Measurements from ENCODE around the gene MYOM3.
"Not testable (repeated sequence)": the region's sequence is repeated elsewhere in the genome, so short reads cannot be mapped to it uniquely, and the experiment has no call there.

MYOM3 gene

GRCh38 chr1:24043345-24044032, 68.4 kb downstream of the MYOM3 start:
- DNase-seq (ENCODE audit: insufficient read length, low spot score) = no peak
- peak; percentile 54 for FAIRE-seq
- TF ChIP-seq POU2F2 (IDR thresholded peaks at IDR 0.05; ENCODE audit: low read depth, low read length) (no peak), TAF1 (IDR thresholded peaks at IDR 0.05; ENCODE audit: low read depth, low read length) (no peak), SPI1 (IDR thresholded peaks at IDR 0.05; ENCODE audit: low read depth, low read length) (no peak), PAX5 (IDR thresholded peaks at IDR 0.05; ENCODE audit: insufficient read depth, low read length, severe bottlenecking) (no peak)

GRCh38 chr1:24042315-24042714, 69.6 kb downstream of the MYOM3 start:
- DNase-seq (ENCODE audit: insufficient read length, low spot score) (no peak), FAIRE-seq (no peak)
- TF ChIP-seq SPI1 (IDR thresholded peaks at IDR 0.05; ENCODE audit: low read depth, low read length) (no peak), POLR2A (IDR thresholded peaks at IDR 0.05; ENCODE audit: low read depth, low read length) (no peak), TAF1 (IDR thresholded peaks at IDR 0.05; ENCODE audit: low read depth, low read length) (no peak), POLR2AphosphoS5 (IDR thresholded peaks at IDR 0.05; ENCODE audit: low read depth, low read length) (no peak), PAX5 (IDR thresholded peaks at IDR 0.05; ENCODE audit: insufficient read depth, low read length, severe bottlenecking) (no peak), POU2F2 (IDR thresholded peaks at IDR 0.05; ENCODE audit: low read depth, low read length) (no peak)

GRCh38 chr1:24036088-24036487, 75.8 kb downstream of the MYOM3 start:
- DNase-seq (ENCODE audit: insufficient read length, low spot score) = no peak
- no peak for TF ChIP-seq POU2F2 (IDR thresholded peaks at IDR 0.05; ENCODE audit: low read depth, low read length)
- no peak for FAIRE-seq

- no peak for TF ChIP-seq POU2F2 (IDR thresholded peaks at IDR 0.05; ENCODE audit: low read depth, low read length)
- TF ChIP-seq POLR2A (IDR thresholded peaks at IDR 0.05; ENCODE audit: low read depth, low read length) = no peak
- no peak for TF ChIP-seq POLR2AphosphoS5 (IDR thresholded peaks at IDR 0.05; ENCODE audit: low read depth, low read length)
- no peak for TF ChIP-seq TAF1 (IDR thresholded peaks at IDR 0.05; ENCODE audit: low read depth, low read length)
- TF ChIP-seq PAX5 (IDR thresholded peaks at IDR 0.05; ENCODE audit: insufficient read depth, low read length, severe bottlenecking) = no peak
- no peak for TF ChIP-seq SPI1 (IDR thresholded peaks at IDR 0.05; ENCODE audit: low read depth, low read length)
- DNase-seq (ENCODE audit: insufficient read length, low spot score) (no peak), FAIRE-seq (no peak)
These were observed 79.0 kb downstream of the MYOM3 start for GRCh38 chr1:24032981-24033380.

GRCh38 chr1:24030976-24031516, 80.9 kb downstream of the MYOM3 start:
- DNase-seq (ENCODE audit: insufficient read length, low spot score); FAIRE-seq: not testable (repeated sequence)

- peak; percentile 26 for FAIRE-seq
- no peak for TF ChIP-seq SPI1 (IDR thresholded peaks at IDR 0.05; ENCODE audit: low read depth, low read length)
- no peak for TF ChIP-seq POLR2A (IDR thresholded peaks at IDR 0.05; ENCODE audit: low read depth, low read length)
- TF ChIP-seq TAF1 (IDR thresholded peaks at IDR 0.05; ENCODE audit: low read depth, low read length) = no peak
- TF ChIP-seq PAX5 (IDR thresholded peaks at IDR 0.05; ENCODE audit: insufficient read depth, low read length, severe bottlenecking) = no peak
- TF ChIP-seq POLR2AphosphoS5 (IDR thresholded peaks at IDR 0.05; ENCODE audit: low read depth, low read length) = no peak
- no peak for TF ChIP-seq POU2F2 (IDR thresholded peaks at IDR 0.05; ENCODE audit: low read depth, low read length)
- no peak for DNase-seq (ENCODE audit: insufficient read length, low spot score)
These were observed 84.0 kb downstream of the MYOM3 start for GRCh38 chr1:24027838-24028468.

GRCh38 chr1:24022581-24023361, 89.2 kb downstream of the MYOM3 start:
- TF ChIP-seq TAF1 (IDR thresholded peaks at IDR 0.05; ENCODE audit: low read depth, low read length) (no peak), PAX5 (IDR thresholded peaks at IDR 0.05; ENCODE audit: insufficient read depth, low read length, severe bottlenecking) (no peak), POLR2AphosphoS5 (IDR thresholded peaks at IDR 0.05; ENCODE audit: low read depth, low read length) (no peak), SPI1 (IDR thresholded peaks at IDR 0.05; ENCODE audit: low read depth, low read length) (no peak), POU2F2 (IDR thresholded peaks at IDR 0.05; ENCODE audit: low read depth, low read length) (no peak), POLR2A (IDR thresholded peaks at IDR 0.05; ENCODE audit: low read depth, low read length) (no peak)
- no peak for DNase-seq (ENCODE audit: insufficient read length, low spot score)
- FAIRE-seq = no peak

GRCh38 chr1:24021403-24022266, 90.3 kb downstream of the MYOM3 start:
- FAIRE-seq (no peak), DNase-seq (ENCODE audit: insufficient read length, low spot score) (no peak)
- no peak for TF ChIP-seq TAF1 (IDR thresholded peaks at IDR 0.05; ENCODE audit: low read depth, low read length)
- no peak for TF ChIP-seq POU2F2 (IDR thresholded peaks at IDR 0.05; ENCODE audit: low read depth, low read length)
- TF ChIP-seq PAX5 (IDR thresholded peaks at IDR 0.05; ENCODE audit: insufficient read depth, low read length, severe bottlenecking) = no peak
- no peak for TF ChIP-seq POLR2A (IDR thresholded peaks at IDR 0.05; ENCODE audit: low read depth, low read length)
- no peak for TF ChIP-seq SPI1 (IDR thresholded peaks at IDR 0.05; ENCODE audit: low read depth, low read length)
- no peak for TF ChIP-seq POLR2AphosphoS5 (IDR thresholded peaks at IDR 0.05; ENCODE audit: low read depth, low read length)

GRCh38 chr1:24020470-24020869, 91.5 kb downstream of the MYOM3 start:
- DNase-seq (ENCODE audit: insufficient read length, low spot score) (no peak), FAIRE-seq (no peak)
- no peak for TF ChIP-seq TAF1 (IDR thresholded peaks at IDR 0.05; ENCODE audit: low read depth, low read length)
- no peak for TF ChIP-seq POU2F2 (IDR thresholded peaks at IDR 0.05; ENCODE audit: low read depth, low read length)
- no peak for TF ChIP-seq POLR2AphosphoS5 (IDR thresholded peaks at IDR 0.05; ENCODE audit: low read depth, low read length)
- TF ChIP-seq PAX5 (IDR thresholded peaks at IDR 0.05; ENCODE audit: insufficient read depth, low read length, severe bottlenecking) = no peak
- TF ChIP-seq POLR2A (IDR thresholded peaks at IDR 0.05; ENCODE audit: low read depth, low read length) = no peak

Data from GM12891 (cell line).